AG09309 (cell line): Measurements from ENCODE around the gene PPP6R2.

Source experiments
- DNase-seq: peaks from one replicate; pipeline ENCODE4 v3.0.0-alpha.2; 2010; ENCODE audit warnings: low read depth
- H3K4me3 ChIP-seq: 2 replicates; pipeline ENCODE4 v1.5.1; 2011; ENCODE audit warnings: mild to moderate bottlenecking, low read depth, low read length, moderate library complexity; ENCODE audit not compliant: control insufficient read depth
- CTCF ChIP-seq: IDR thresholded peaks from 2 replicates; pipeline ENCODE4 v1.5.1; 2011; ENCODE audit warnings: mild to moderate bottlenecking, low read depth, low read length, inconsistent platforms; ENCODE audit not compliant: insufficient read depth, control insufficient read depth; ENCODE audit errors: missing control alignments

The PPP6R2 gene

GRCh38 chr22:50452649-50453048, 109.5 kb downstream of the PPP6R2 start:
- no peak for TF ChIP-seq CTCF
- no peak for DNase-seq
- H3K4me3 ChIP-seq, result no peak overlapping the region

- TF ChIP-seq CTCF, result no peak
- no peak for DNase-seq
- no peak overlapping the region for H3K4me3 ChIP-seq
Observed at GRCh38 chr22:50454556-50455075, 111.5 kb downstream of the PPP6R2 start.

DNA sequence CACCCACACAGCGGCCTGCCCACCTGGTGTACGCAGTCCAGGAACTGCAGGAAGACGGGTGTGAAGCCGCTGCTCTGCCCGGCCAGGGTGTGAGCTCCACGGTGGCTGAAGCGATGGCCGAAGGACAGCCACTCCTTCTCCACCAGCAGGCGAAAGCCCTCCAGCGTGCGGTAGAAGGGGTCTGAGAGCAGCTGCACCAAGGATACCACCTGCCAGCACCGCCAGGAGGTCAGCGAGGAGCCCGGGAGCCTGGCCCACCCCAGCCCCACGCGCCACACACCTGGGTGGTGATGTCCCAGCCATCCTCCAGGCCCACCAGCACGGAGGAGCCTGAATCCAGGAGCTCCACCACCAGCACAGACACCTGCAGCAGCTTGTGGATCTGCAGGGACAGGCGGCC, 112.1 kb downstream of the PPP6R2 start:
- no peak for TF ChIP-seq CTCF
- DNase-seq, result no peak

GRCh38 chr22:50456026-50456425, 112.9 kb downstream of the PPP6R2 start:
- TF ChIP-seq CTCF, result no peak
- no peak for DNase-seq
- no peak overlapping the region for H3K4me3 ChIP-seq

More for the DNA sequence above, 112.1 kb downstream of the PPP6R2 start:
- H3K4me3 ChIP-seq, result no peak overlapping the region

- H3K4me3 ChIP-seq, result no peak overlapping the region
- DNase-seq, result no peak
- no peak for TF ChIP-seq CTCF
Observed at GRCh38 chr22:50456466-50457234, 113.5 kb downstream of the PPP6R2 start.

DNA sequence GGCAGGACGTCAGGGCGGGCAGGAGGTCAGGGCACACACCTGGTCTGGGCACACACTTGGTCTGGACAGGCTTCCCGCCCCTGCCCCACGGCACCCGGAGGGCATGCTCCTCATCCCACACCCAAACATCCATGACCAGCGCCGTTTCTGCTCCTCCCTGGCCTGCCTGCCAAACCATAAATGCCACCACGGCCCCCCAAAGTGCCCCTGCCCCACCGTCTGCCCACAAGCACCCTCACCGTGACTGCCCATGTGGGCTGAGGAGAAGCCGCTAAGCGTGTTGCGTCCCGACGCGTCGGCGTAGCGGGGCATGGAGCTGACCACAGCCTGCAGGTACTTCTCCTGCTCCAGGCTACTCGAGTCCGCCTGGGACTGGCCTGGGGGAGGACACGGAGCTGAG, 115.9 kb downstream of the PPP6R2 start:
- TF ChIP-seq CTCF, result no peak
- no peak overlapping the region for H3K4me3 ChIP-seq
- no peak for DNase-seq

DNA sequence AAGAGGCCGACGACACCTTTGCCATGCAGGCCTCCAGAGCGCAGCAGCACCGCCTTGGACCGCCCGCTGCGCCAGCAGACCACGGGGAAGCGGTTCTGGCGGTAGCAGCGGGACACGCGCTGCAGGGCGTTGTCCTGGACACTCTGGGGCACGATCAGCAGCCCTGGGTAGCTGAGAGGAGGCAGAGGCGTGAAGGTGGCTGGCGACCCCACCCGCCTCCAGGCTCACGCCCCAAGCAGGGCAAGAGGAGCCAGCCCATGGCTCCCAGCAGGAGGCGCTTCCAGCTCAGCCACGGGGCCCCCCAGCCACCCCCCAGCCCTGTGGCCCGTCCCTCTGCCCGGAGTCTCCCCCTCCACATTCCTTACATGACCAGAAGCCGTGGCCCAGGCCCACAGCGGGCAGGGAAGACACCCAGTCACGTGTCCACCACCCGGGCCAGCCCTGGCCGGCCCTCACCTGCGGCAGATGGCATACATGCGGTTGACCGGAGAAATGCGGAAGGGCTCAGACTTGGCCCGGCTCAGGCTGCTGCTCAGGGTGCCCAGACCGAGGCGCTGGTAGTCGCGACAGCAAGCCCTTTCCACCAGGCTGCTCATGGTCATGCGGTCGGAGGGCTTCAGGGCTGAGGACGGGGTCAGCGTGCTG, 116.5 kb downstream of the PPP6R2 start:
- no peak for TF ChIP-seq CTCF
- no peak for DNase-seq

More for the DNA sequence above, 116.5 kb downstream of the PPP6R2 start:
- H3K4me3 ChIP-seq, result no peak overlapping the region
